ENCODE results near the gene FAM177A1.

DNA sequence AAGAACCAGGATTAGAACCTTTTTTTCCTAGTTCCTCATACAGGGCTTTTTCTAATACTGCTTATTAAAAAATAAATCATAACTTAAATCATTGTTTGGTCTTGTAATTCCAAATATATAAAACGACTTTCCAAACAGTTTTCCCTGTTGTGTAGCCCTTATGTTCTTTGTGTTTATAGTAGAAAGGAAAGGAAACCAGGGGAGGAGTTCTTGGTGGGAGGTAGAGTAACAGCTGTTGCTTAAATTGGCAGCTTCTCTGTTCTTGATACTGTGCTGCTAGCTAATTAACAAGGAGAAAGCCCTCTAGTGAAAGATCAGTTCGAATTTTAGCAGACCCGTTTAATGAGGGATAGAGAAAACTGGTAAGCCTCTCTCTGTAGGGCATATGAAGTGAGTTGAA lies 48.3 kb upstream of the FAM177A1 start:
- TF ChIP-seq POU2F2 (IDR thresholded peaks at IDR 0.05; ENCODE audit: low read depth, low read length) (no peak), TAF1 (IDR thresholded peaks at IDR 0.05; ENCODE audit: low read depth, low read length) (no peak)
